IPS DF 6.9 (cell line): ENCODE data around the gene FXYD5.
"Not testable (repeated sequence)": the region's sequence is repeated elsewhere in the genome, so short reads cannot be mapped to it uniquely, and the experiment has no call there.

Experiments
- DNase-seq: peaks from one replicate; pipeline ENCODE4 v3.0.0-alpha.2; 2013; ENCODE audit warnings: low read depth, low spot score
- H3K27ac ChIP-seq: one replicate; pipeline ENCODE4 v1.5.1; 2013; ENCODE audit warnings: low read length, control low read depth
- H3K27me3 ChIP-seq: 2 replicates; pipeline ENCODE4 v1.6.1; 2013; ENCODE audit warnings: mild to moderate bottlenecking, low read length; ENCODE audit not compliant: control insufficient read depth, insufficient read depth
- H3K36me3 ChIP-seq: 2 replicates; pipeline ENCODE4 v1.6.1; 2013; ENCODE audit warnings: low read length; ENCODE audit not compliant: control insufficient read depth, insufficient read depth
- H3K4me1 ChIP-seq: 2 replicates; pipeline ENCODE4 v1.6.1; 2013; ENCODE audit warnings: low read length; ENCODE audit not compliant: control insufficient read depth, insufficient read depth
- H3K4me3 ChIP-seq: 2 replicates; pipeline ENCODE4 v1.5.1; 2013; ENCODE audit warnings: mild to moderate bottlenecking, low read length
- H3K9me3 ChIP-seq: 2 replicates; pipeline ENCODE4 v1.6.1; 2013; ENCODE audit warnings: low read length, inconsistent platforms; ENCODE audit not compliant: control insufficient read depth, insufficient read depth
- WGBS: extraction: QIAGEN DNeasy Blood & Tissue Kit; methylation state at CpG from one replicate; pipeline ENCODE4 v1.1.7; 2013; ENCODE audit warnings: mixed read lengths, missing lambda C conversion rate; ENCODE audit not compliant: insufficient read length, insufficient coverage; 5-methylcytosine and 5-hydroxymethylcytosine counted together

FXYD5 gene

DNA sequence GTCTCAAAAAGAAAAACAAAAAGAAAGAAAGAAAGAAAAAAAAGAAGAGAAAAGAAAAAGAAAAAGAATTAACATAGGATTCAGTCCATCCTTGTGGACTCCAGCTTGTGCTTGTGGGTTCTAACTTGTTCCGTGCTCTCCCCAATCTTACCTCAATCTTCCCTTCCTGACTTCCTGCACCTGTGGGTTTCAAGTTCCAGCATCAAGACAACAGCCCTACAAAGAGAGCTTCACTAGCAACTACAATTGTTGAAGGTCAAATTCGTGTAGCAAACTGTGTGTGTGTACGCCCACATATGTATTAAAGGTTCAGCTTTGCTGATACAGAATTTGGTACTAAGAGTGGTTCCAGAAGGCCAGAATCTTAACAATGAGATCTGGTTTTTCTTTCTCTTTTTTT lies 25.3 kb downstream of the FXYD5 start:
- no CpG with 5 or more reads among the region's 3 CpGs for WGBS
- Histone ChIP-seq H3K4me3 (no peak overlapping the region), H3K27ac (no peak overlapping the region), H3K4me1 (no peaks in the 10 kb centered on the region), H3K36me3 (no peaks in the 10 kb centered on the region), H3K9me3 (no peaks in the 10 kb centered on the region), H3K27me3 (no peaks in the 10 kb centered on the region)
- no peak for DNase-seq

GRCh38 chr19:35181387-35181786 lies 26.9 kb downstream of the FXYD5 start:
- Histone ChIP-seq H3K27me3 (no peaks in the 10 kb centered on the region), H3K27ac (no peak overlapping the region), H3K4me3 (no peak overlapping the region), H3K9me3 (no peaks in the 10 kb centered on the region), H3K4me1 (no peaks in the 10 kb centered on the region), H3K36me3 (no peaks in the 10 kb centered on the region)
- no CpG with 5 or more reads among the region's 1 CpG for WGBS
- DNase-seq = no peak

DNA sequence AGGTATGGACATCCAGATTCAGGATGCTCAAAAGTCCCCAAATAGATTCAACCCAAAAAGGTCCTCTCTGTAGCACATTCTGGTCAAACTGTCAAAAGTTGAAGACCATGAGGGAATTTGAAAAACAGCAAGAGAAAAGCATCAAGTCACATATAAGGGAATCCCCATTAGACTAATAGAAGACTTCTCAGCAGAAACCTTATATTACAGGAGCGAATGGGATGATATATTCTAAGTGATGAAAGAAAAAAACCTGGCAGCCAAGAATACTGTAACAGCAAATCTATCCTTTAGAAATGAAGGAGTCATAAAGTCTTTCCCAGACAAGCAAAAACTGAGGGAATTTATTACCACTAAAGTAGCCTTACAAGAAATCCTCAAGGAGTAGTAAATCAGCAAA lies 29.7 kb downstream of the FXYD5 start:
- no peak overlapping the region for H3K27ac ChIP-seq
- H3K36me3 ChIP-seq = no peaks in the 10 kb centered on the region
- WGBS = no CpG with 5 or more reads among the region's 1 CpG
- no peaks in the 10 kb centered on the region for H3K27me3 ChIP-seq
- H3K4me3 ChIP-seq = no peak overlapping the region
- no peaks in the 10 kb centered on the region for H3K4me1 ChIP-seq
- H3K9me3 ChIP-seq = no peaks in the 10 kb centered on the region
- DNase-seq = no peak

- DNase-seq = no peak
- Histone ChIP-seq H3K27me3 (no peaks in the 10 kb centered on the region), H3K36me3 (no peaks in the 10 kb centered on the region), H3K4me3 (no peak overlapping the region), H3K9me3 (no peaks in the 10 kb centered on the region), H3K4me1 (no peaks in the 10 kb centered on the region), H3K27ac (no peak overlapping the region)
- WGBS = no CpG with 5 or more reads among the region's 2 CpGs
Measured at GRCh38 chr19:35184884-35185283, 30.3 kb downstream of the FXYD5 start.

DNA sequence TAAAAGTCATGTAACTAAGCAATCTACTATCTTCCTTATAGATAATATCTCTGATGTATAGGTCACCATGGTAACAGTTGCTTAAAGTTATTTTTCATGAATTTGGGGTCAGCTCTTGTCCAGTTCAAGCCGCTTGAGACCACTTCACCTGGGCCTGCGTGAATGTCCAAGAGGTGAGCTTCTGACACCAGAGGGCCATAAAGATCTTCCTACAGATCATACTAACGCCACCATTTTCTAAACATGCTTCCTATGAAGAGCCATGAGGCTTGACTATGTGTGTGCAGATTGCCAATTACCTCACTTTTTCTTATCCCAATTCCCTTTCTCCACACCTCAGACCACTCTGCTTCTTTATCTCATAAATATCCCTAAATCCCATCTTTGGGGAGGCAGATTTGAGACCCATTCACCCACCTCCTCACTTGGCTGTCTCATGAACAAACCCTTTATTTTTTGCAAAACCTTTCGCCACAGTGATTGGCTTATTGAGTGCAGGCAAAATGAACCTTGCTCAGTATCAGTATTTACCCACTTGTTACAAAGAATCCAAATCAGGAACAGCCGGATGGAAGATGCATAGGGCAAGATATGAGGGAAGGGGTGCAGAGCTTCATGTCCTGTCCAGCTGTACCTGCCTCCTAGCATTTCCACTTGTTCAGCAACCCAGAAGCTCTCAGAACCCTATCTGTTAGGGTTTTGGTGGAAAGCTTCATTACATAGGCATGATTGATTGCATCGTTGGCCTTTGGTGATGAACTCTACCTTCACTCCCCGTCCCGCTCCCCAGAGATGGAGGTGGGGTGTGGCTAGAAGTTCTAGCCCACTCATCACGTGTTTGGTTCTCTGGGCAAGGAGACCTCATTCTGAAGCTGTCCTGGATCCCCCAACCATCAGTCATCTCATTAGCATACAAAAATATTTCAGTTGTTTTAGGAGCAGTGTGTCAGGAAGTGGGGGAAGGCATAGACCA lies 39.8 kb downstream of the FXYD5 start:
- H3K27ac ChIP-seq = no peak overlapping the region
- no CpG with 5 or more reads among the region's 9 CpGs for WGBS
- H3K36me3 ChIP-seq = no peaks in the 10 kb centered on the region
- H3K4me1 ChIP-seq = peaks cover 3% of the 10 kb centered on the region; the same call in 1 of the 2 replicates
- no peak for DNase-seq
- H3K4me3 ChIP-seq = no peak overlapping the region
- H3K27me3 ChIP-seq = no peaks in the 10 kb centered on the region
- H3K9me3 ChIP-seq = no peaks in the 10 kb centered on the region

- Histone ChIP-seq H3K4me3 (no peak overlapping the region), H3K9me3 (no peaks in the 10 kb centered on the region), H3K4me1 (peaks cover 4% of the 10 kb centered on the region; the same call in 1 of the 2 replicates), H3K36me3 (no peaks in the 10 kb centered on the region), H3K27me3 (no peaks in the 10 kb centered on the region), H3K27ac (no peak overlapping the region)
- DNase-seq = no peak
- no CpG with 5 or more reads among the region's 2 CpGs for WGBS
Measured at GRCh38 chr19:35195830-35196229, 41.3 kb downstream of the FXYD5 start.

DNA sequence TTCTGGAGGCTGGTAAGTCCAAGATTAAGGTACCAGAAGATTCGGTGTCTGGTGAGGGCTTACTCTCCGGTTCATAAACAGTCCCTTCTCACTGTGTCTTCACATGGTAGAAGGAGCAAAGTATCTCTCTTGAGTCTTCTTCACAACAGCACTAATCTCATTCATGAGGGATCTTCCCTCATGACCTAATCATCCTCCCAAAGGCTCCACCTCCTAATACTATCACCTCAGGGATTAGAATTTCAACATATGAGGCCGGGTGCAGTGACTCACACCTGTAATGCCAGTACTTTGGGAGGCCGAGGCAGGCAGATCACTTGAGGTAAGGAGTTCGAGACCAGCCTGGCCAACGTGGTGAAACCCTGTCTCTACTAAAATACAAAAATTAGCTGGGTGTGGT lies 42.3 kb downstream of the FXYD5 start:
- H3K4me3 ChIP-seq, H3K27ac ChIP-seq, H3K4me1 ChIP-seq, H3K36me3 ChIP-seq, H3K27me3 ChIP-seq, DNase-seq, H3K9me3 ChIP-seq: not testable (repeated sequence)
- WGBS = no CpG with 5 or more reads among the region's 6 CpGs

DNA sequence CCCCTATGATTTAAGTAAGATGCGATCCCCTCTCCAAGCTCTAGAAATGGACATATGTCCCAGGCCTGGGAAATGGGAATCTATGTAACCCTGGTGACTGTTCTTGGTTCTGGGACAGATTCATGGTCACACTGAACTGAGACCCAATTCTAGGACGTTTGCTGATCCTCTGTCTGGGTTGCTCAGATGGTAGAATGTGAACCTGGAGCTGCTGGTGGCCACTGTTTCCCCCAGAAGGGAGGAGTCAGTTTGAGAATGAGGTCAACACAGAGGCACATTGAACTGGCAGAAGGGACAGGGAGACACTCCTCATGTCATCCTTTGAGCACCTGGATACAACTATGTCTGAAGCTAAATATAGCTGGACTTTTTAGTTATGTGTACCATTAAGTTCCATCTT lies 44.9 kb downstream of the FXYD5 start:
- DNase-seq = no peak
- H3K27me3 ChIP-seq = no peaks in the 10 kb centered on the region
- H3K27ac ChIP-seq = no peak overlapping the region
- no CpG with 5 or more reads among the region's 2 CpGs for WGBS
- no peaks in the 10 kb centered on the region for H3K36me3 ChIP-seq
- no peak overlapping the region for H3K4me3 ChIP-seq
- no peaks in the 10 kb centered on the region for H3K9me3 ChIP-seq
- peaks cover 10% of the 10 kb centered on the region; the same call in 1 of the 2 replicates for H3K4me1 ChIP-seq

GRCh38 chr19:35202722-35203688 lies 48.5 kb downstream of the FXYD5 start:
- no peak overlapping the region for H3K4me3 ChIP-seq
- peaks cover 13% of the 10 kb centered on the region; the same call in 1 of the 2 replicates for H3K4me1 ChIP-seq
- no peaks in the 10 kb centered on the region for H3K9me3 ChIP-seq
- H3K27me3 ChIP-seq = no peaks in the 10 kb centered on the region
- WGBS = no CpG with 5 or more reads among the region's 4 CpGs
- H3K27ac ChIP-seq = peak overlapping the region; percentile 59
- no peaks in the 10 kb centered on the region for H3K36me3 ChIP-seq
- DNase-seq = peak; percentile 87
